H1 (cell line): ENCODE results near the gene NCKIPSD. TPM values are rescaled to one million over a fixed set of nuclear protein-coding genes. Genes with fewer than 3 reads are reported as not detected.

Experiments used
- CTCF ChIA-PET: fragments of 300-600 bp; sonication (Branson Sonifier 250); formaldehyde crosslinking; loops from one replicate; lab custom pipeline; 2021; ENCODE audit not compliant: partially characterized antibody; lab: Charles Lee
- POLR2A ChIA-PET: fragments of 300-600 bp; sonication (Branson Sonifier 250); formaldehyde crosslinking; loops from one replicate; lab custom pipeline; 2021; ENCODE audit warnings: inconsistent platforms; ENCODE audit not compliant: partially characterized antibody; lab: Charles Lee
- DNase-seq, 2 experiments: peaks; one replicate each; pipeline versions ENCODE4 v3.0.0 to v3.0.0-alpha.2; 2010 to 2022; ENCODE audit warnings: low spot score in 2 of 2, low read depth in 1 of 2, mixed read lengths in 1 of 2
- FAIRE-seq: peaks from 2 replicates; lab custom pipeline; 2011; peaks lifted over from hg19 to GRCh38; lab: Jason Lieb, UNC
- H2AFZ ChIP-seq: 2 replicates; pipeline ENCODE4 v1.8.1; 2012; ENCODE audit warnings: low read length, inconsistent platforms
- H2AK5ac ChIP-seq: 2 replicates; pipeline ENCODE4 v1.6.1; 2013; ENCODE audit warnings: low read depth, low read length
- H2BK120ac ChIP-seq: replicated peaks from 2 replicates; pipeline ENCODE3; 2013; ENCODE audit warnings: low read depth, low read length, inconsistent platforms
- H2BK12ac ChIP-seq: 2 replicates; pipeline ENCODE4 v1.6.1; 2013; ENCODE audit warnings: low read depth, low read length
- H2BK15ac ChIP-seq: 2 replicates; pipeline ENCODE4 v1.6.1; 2013; ENCODE audit warnings: low read length
- H2BK20ac ChIP-seq: 2 replicates; pipeline ENCODE4 v1.6.1; 2013; ENCODE audit warnings: low read length
- H2BK5ac ChIP-seq: 2 replicates; pipeline ENCODE4 v1.6.1; 2013; ENCODE audit warnings: low read depth, low read length
- H3K14ac ChIP-seq: 2 replicates; pipeline ENCODE4 v1.6.1; 2013; ENCODE audit warnings: inconsistent platforms; ENCODE audit not compliant: insufficient read length
- H3K18ac ChIP-seq: 2 replicates; pipeline ENCODE4 v1.6.1; 2013; ENCODE audit warnings: low read length; ENCODE audit errors: extremely low read depth
- H3K23ac ChIP-seq: 2 replicates; pipeline ENCODE4 v1.6.1; 2013; ENCODE audit warnings: inconsistent platforms; ENCODE audit not compliant: insufficient read length
- H3K23me2 ChIP-seq: 2 replicates; pipeline ENCODE4 v1.6.1; 2013; ENCODE audit warnings: low read depth, low read length
- H3K27ac ChIP-seq: 2 replicates; pipeline ENCODE4 v1.6.1; 2011; ENCODE audit warnings: low read depth, low read length, inconsistent platforms
- H3K27me3 ChIP-seq, 4 experiments: replicated peaks in 1 of 4; 1 replicate in 1 of 4; 2 replicates in 3 of 4; pipeline versions ENCODE4 v1.6.1 to v1.8.1; 2011 to 2013; ENCODE audit warnings: low read length in 3 of 4, mild to moderate bottlenecking in 3 of 4, inconsistent platforms in 2 of 4, mixed read lengths in 2 of 4, moderate library complexity in 1 of 4; ENCODE audit not compliant: control insufficient read depth in 3 of 4, insufficient read depth in 3 of 4; ENCODE audit errors: extremely low read depth in 1 of 4
- H3K36me3 ChIP-seq, 4 experiments: 2 replicates each; pipeline versions ENCODE4 v1.6.1 to v1.8.1; 2011 to 2013; ENCODE audit warnings: mild to moderate bottlenecking in 4 of 4, low read length in 3 of 4, moderate library complexity in 2 of 4, control low read depth in 1 of 4, inconsistent platforms in 1 of 4; ENCODE audit not compliant: insufficient read depth in 4 of 4, control insufficient read depth in 2 of 4
- H3K4ac ChIP-seq: replicated peaks from 2 replicates; pipeline ENCODE3; 2013; ENCODE audit warnings: low read length, low read depth, mixed read lengths, inconsistent platforms; ENCODE audit not compliant: insufficient read length
- H3K4me1 ChIP-seq, 4 experiments: replicated peaks in 1 of 4; 1 replicate in 1 of 4; 2 replicates in 3 of 4; pipeline versions ENCODE4 v1.6.1 to v1.8.1; 2011 to 2013; ENCODE audit warnings: low read length in 3 of 4, inconsistent platforms in 2 of 4, mixed read lengths in 1 of 4; ENCODE audit not compliant: insufficient read depth in 4 of 4, control insufficient read depth in 3 of 4
- H3K4me2 ChIP-seq, 2 experiments: 2 replicates each; pipeline versions ENCODE4 v1.6.1 to v1.8.1; 2011 to 2013; ENCODE audit warnings: low read depth in 2 of 2, low read length in 2 of 2, control low read depth in 1 of 2, inconsistent platforms in 1 of 2, mild to moderate bottlenecking in 1 of 2; ENCODE audit not compliant: insufficient read depth in 1 of 2
- H3K4me3 ChIP-seq, 4 experiments: fragments of 200-600, 300-600 bp in 1 of 4; sonication (generic), shearing (Covaris generic), sonication (Bioruptor Twin) in 1 of 4; 2 replicates each; pipeline versions ENCODE4 v1.5.1 to v1.8.1; 2011 to 2016; ENCODE audit warnings: low read length in 4 of 4, low read depth in 3 of 4, control low read depth in 2 of 4, inconsistent platforms in 2 of 4, mild to moderate bottlenecking in 2 of 4, mixed read lengths in 1 of 4, moderate library complexity in 1 of 4; ENCODE audit not compliant: insufficient read depth in 2 of 4; ENCODE audit errors: extremely low read depth in 1 of 4
- H3K56ac ChIP-seq: replicated peaks from 2 replicates; pipeline ENCODE3; 2013; ENCODE audit warnings: low read depth, mild to moderate bottlenecking, mixed read lengths, low read length, inconsistent platforms; ENCODE audit not compliant: insufficient read length
- H3K79me1 ChIP-seq: 2 replicates; pipeline ENCODE4 v1.6.1; 2013; ENCODE audit warnings: low read depth, low read length, control low read depth
- H3K79me2 ChIP-seq, 2 experiments: 2 replicates each; pipeline versions ENCODE4 v1.6.1 to v1.8.1; 2012 to 2013; ENCODE audit warnings: low read length in 2 of 2, mild to moderate bottlenecking in 2 of 2, inconsistent platforms in 1 of 2; ENCODE audit not compliant: insufficient read depth in 2 of 2, control insufficient read depth in 1 of 2
- H3K9ac ChIP-seq, 4 experiments: replicated peaks in 1 of 4; 1 replicate in 1 of 4; 2 replicates in 3 of 4; pipeline versions ENCODE4 v1.6.1 to v1.8.1; 2011 to 2013; ENCODE audit warnings: low read depth in 3 of 4, low read length in 3 of 4, control low read depth in 2 of 4, mild to moderate bottlenecking in 2 of 4, moderate library complexity in 2 of 4, inconsistent platforms in 1 of 4; ENCODE audit errors: extremely low read depth in 1 of 4
- H3K9me3 ChIP-seq, 2 experiments: 2 replicates each; pipeline versions ENCODE4 v1.6.1 to v1.8.1; 2012 to 2013; ENCODE audit warnings: mild to moderate bottlenecking in 2 of 2, moderate library complexity in 2 of 2, control low read depth in 1 of 2, inconsistent platforms in 1 of 2, low read depth in 1 of 2, low read length in 1 of 2, mixed read lengths in 1 of 2; ENCODE audit not compliant: insufficient read depth in 2 of 2
- H4K20me1 ChIP-seq, 2 experiments: replicated peaks in 1 of 2; 2 replicates each; pipeline versions ENCODE3 to v1.8.1; 2011 to 2013; ENCODE audit warnings: inconsistent platforms in 2 of 2, low read length in 2 of 2, mild to moderate bottlenecking in 1 of 2; ENCODE audit not compliant: insufficient read depth in 2 of 2, control insufficient read depth in 1 of 2
- H4K5ac ChIP-seq: 2 replicates; pipeline ENCODE4 v1.6.1; 2013; ENCODE audit warnings: low read length, low read depth, mixed read lengths, inconsistent platforms; ENCODE audit not compliant: insufficient read length
- H4K8ac ChIP-seq: 2 replicates; pipeline ENCODE4 v1.8.0; 2013; ENCODE audit warnings: mild to moderate bottlenecking, moderate library complexity, low read length, inconsistent platforms; ENCODE audit not compliant: insufficient read depth; ENCODE audit errors: extremely low read depth
- H4K91ac ChIP-seq: replicated peaks from 2 replicates; pipeline ENCODE3; 2013; ENCODE audit warnings: low read length, mixed read lengths, inconsistent platforms; ENCODE audit not compliant: insufficient read length
- BRCA1 ChIP-seq: IDR thresholded peaks from 2 replicates; pipeline ENCODE4 v1.6.1; 2012; ENCODE audit warnings: low read depth, low read length, improper control_type of control experiment
- POLR2A ChIP-seq, 2 experiments: IDR thresholded peaks; 1 replicate in 1 of 2; 2 replicates in 1 of 2; pipeline ENCODE4 v1.6.1; 2011; ENCODE audit warnings: low read depth in 2 of 2, low read length in 2 of 2, mild to moderate bottlenecking in 2 of 2; ENCODE audit errors: control extremely low read depth in 1 of 2
- POU5F1 ChIP-seq: IDR thresholded peaks from 2 replicates; pipeline ENCODE4 v1.6.1; 2011; ENCODE audit warnings: low read depth, mild to moderate bottlenecking, low read length, moderate library complexity
- SAP30 ChIP-seq: fragments of 300-600 bp; sonication (generic); IDR thresholded peaks from 2 replicates; pipeline ENCODE4 v1.7.1; 2012; ENCODE audit warnings: low read length, moderate library complexity, mild to moderate bottlenecking, inconsistent platforms; ENCODE audit not compliant: insufficient read depth, insufficient replicate concordance
- WGBS, 2 experiments: shearing (Covaris generic) in 1 of 2; methylation state at CpG; one replicate each; pipeline versions ENCODE4 v1.1.6 to v1.1.7; 2013 to 2015; ENCODE audit warnings: low lambda C conversion rate in 2 of 2, mixed read lengths in 2 of 2, inconsistent platforms in 1 of 2, low coverage in 1 of 2, missing lambda C conversion rate in 1 of 2; ENCODE audit not compliant: insufficient replicate concordance in 2 of 2, insufficient coverage in 1 of 2, insufficient read length in 1 of 2; ENCODE audit errors: extremely low coverage in 1 of 2, missing lambda C conversion rate in 1 of 2; 5-methylcytosine and 5-hydroxymethylcytosine counted together
- polyA plus RNA-seq, 7 experiments: library from polyadenylated mRNA; depleted of rRNA in 3 of 7; stranded (reverse) in 5 of 7; unstranded in 2 of 7; fragments of >200 nt in 5 of 7; fragments of 200-250 nt in 2 of 7; gene quantifications; 1 replicate in 5 of 7; 2 replicates in 1 of 7; 4 replicates in 1 of 7; pipeline versions ENCODE4 v1.2.1 to v1.2.3, GENCODE V29; 2011 to 2013; ENCODE audit warnings: missing spikeins in 2 of 7, mixed read lengths in 2 of 7
- total RNA-seq: library from RNA; stranded (reverse); fragmentation: NEBNext Ultra II Directional; extraction: Animal tissue kit (Norgen Biotek cat#: 25700); gene quantifications from 2 replicates; pipeline ENCODE4 v1.2.1, GENCODE V29; 2021

Gene NCKIPSD
- total and polyA plus RNA-seq, 2 of the 8 experiments (the other 6 are each of a cell fraction or from before 2014, with no cell fraction given), result 34.7 to 91.8 TPM

DNA sequence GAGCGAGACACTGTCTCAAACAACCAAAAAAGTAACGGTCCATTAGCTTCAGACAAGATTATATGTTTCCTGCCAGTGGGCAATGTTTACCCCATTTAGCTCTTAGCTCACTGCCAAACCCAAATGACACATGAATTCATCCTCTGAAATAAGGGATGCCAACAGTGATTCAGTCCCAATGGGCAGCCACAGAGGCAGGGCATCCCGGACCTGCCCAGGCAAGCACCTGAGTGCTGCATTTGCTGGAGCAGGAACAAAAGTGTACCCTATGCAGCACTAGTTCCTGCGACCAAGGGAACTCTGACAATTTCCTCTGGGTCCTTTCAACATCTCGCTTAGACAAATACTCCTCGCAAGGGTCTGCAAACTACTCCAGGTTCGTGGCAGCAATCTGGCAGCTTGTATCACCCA lies 23.3 kb upstream of the NCKIPSD start:
- Histone ChIP-seq H3K36me3 (peaks cover 7 to 76% (median 23%) of the 10 kb centered on the region in 4 experiments), H4K5ac (peak overlapping the region; percentile 9), H2BK20ac (no peak overlapping the region), H2BK120ac (peak overlapping the region; percentile 54), H3K79me2 (peaks cover 65 to 96% of the 10 kb centered on the region in 2 experiments), H3K27me3 (no peaks in the 10 kb centered on the region), H3K4me3 (no peak overlapping the region), H3K4ac (peak overlapping the region; percentile 21), H4K8ac (no peak overlapping the region; the same call in 1 of the 2 replicates), H3K4me1 (peaks cover 0 to 3% (median 3%) of the 10 kb centered on the region in 4 experiments; a peak in 2 of 7 replicates), H3K79me1 (peaks cover 2% of the 10 kb centered on the region; the same call in 1 of the 2 replicates), H2AFZ (no peak overlapping the region), H3K18ac (0 out of 2 replicates have a peak overlapping the region, but pooled peaks have one; percentile 15), H3K9me3 (no peaks in the 10 kb centered on the region), H3K27ac (peak overlapping the region; percentile 47; the same call in 1 of the 2 replicates), H4K20me1 (peaks cover 14 to 30% of the 10 kb centered on the region in 2 experiments), H3K23me2 (no peaks in the 10 kb centered on the region), H3K23ac (no peak overlapping the region), H3K9ac (no peak overlapping the region; a peak in 1 of 7 replicates), H3K56ac (no peak overlapping the region), H2AK5ac (no peak overlapping the region), H3K4me2 (0 out of 4 replicates have a peak overlapping the region, but pooled peaks of 1 of the 2 experiments have one; percentile 21), H4K91ac (no peak overlapping the region), H3K14ac (no peak overlapping the region), H2BK5ac (peak overlapping the region; percentile 73), H2BK12ac (no peak overlapping the region), H2BK15ac (no peak overlapping the region)
- ChIA-PET CTCF (interaction anchor here (0.6 to 3.1 kb wide), 5 partner anchors 23 to 251 kb away, joined by 3 to 9 read pairs (median 4); partner anchors contain the start of gene NCKIPSD), POLR2A (interaction anchor here (0.7 to 13.3 kb wide), 8 partner anchors 6 to 175 kb away, joined by 3 to 187 read pairs (median 8); partner anchors contain the start of genes CELSR3, IP6K2 and NCKIPSD)
- DNase-seq (no peak), FAIRE-seq (no peak)
- WGBS, 2 experiments, result 93% methylated on average over 7 of the region's 7 CpGs; no CpG with 5 or more reads in 1 of the 2 experiments
- TF ChIP-seq POLR2A (IDR thresholded peaks at IDR 0.05; ENCODE audit: control extremely low read depth in 1 of 2, low read depth in 2 of 2, low read length in 2 of 2) (no peak), BRCA1 (no peak), SAP30 (no peak), POU5F1 (no peak)
